ENCODE results near the gene DNAJC25. TPM values are rescaled to one million over a fixed set of nuclear protein-coding genes. Genes with fewer than 3 reads are reported as not detected.
A peak's percentile ranks its signal among the peaks of the same experiment; 100 is the strongest.

DNAJC25 gene
- total and polyA plus RNA-seq, 2 of the 13 experiments (the other 11 are each of a cell fraction or from before 2014, with no cell fraction given): 5.7 to 10.2 TPM

DNA sequence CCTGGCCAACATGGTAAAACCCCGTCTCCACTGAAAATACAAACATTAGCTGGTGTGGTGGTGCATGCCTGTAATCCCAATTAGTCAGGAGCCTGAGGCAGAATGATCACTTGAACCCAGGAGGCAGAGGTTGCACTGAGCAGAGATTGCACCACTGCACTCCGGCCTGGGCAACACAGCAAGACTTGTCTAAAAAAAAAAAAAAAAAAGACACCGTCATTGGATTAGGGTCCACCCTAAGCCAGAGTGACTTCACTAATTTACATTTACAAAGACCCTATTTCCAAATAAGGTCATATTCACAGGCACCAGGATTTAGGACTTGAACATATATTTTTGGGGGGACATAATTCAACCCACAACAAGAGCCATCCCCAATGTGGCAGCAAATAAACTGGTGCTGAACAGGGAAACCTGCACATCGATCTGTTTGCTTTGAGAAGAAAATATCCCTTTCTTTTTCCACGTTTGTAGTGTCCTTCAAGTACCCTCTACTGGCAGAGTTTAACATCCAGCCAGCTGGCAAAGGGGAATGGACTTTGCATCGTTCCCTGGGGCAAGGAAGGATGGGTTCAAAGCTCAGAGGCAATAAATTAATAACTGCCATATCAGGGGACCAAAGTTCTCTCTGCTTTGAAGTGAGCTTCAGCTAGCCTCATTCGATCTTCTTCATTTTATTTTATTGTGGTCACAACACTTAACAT, 3.7 kb upstream of the DNAJC25 start (continued):
- TF ChIP-seq ZBTB2 (CRISPR knock-in tag; IDR thresholded peaks at IDR 0.05; ENCODE audit: low read depth) (no peak), FOSL2 (CRISPR knock-in tag; IDR thresholded peaks at IDR 0.05) (0 out of 2 replicates have a peak, but pooled peaks have one; percentile 11), ZNF432 (CRISPR knock-in tag; IDR thresholded peaks at IDR 0.05; ENCODE audit: borderline replicate concordance) (no peak), ZNF20 (CRISPR knock-in tag; IDR thresholded peaks at IDR 0.05) (no peak), ZNF749 (CRISPR knock-in tag; IDR thresholded peaks at IDR 0.05; ENCODE audit: borderline replicate concordance) (no peak), ZNF30 (CRISPR knock-in tag; IDR thresholded peaks at IDR 0.05) (no peak), ZNF256 (CRISPR knock-in tag; conservative IDR thresholded peaks at IDR 0.05) (no peak), MLLT10 (CRISPR knock-in tag; IDR thresholded peaks at IDR 0.05) (no peak), FLYWCH1 (CRISPR knock-in tag; IDR thresholded peaks at IDR 0.05) (no peak), BATF2 (CRISPR knock-in tag; IDR thresholded peaks at IDR 0.05) (no peak), HNF4A (CRISPR knock-in tag; IDR thresholded peaks at IDR 0.05) (peak; percentile 87), DBP (CRISPR knock-in tag; IDR thresholded peaks at IDR 0.05; ENCODE audit: not compliant biosample characterization) (no peak), ZBTB20 (CRISPR knock-in tag; IDR thresholded peaks at IDR 0.05; ENCODE audit: borderline replicate concordance, low read depth) (no peak), KLF12 (CRISPR knock-in tag; IDR thresholded peaks at IDR 0.05; ENCODE audit: borderline replicate concordance) (peak; percentile 39; the same call in 1 of the 2 replicates), EEA1 (CRISPR knock-in tag; IDR thresholded peaks at IDR 0.05; ENCODE audit: borderline replicate concordance) (no peak), ARID5B (CRISPR knock-in tag; IDR thresholded peaks at IDR 0.05) (peak; percentile 37; the same call in 1 of the 2 replicates), RCOR2 (CRISPR knock-in tag; IDR thresholded peaks at IDR 0.05) (no peak)
- TF ChIP-seq, protein P1, sequence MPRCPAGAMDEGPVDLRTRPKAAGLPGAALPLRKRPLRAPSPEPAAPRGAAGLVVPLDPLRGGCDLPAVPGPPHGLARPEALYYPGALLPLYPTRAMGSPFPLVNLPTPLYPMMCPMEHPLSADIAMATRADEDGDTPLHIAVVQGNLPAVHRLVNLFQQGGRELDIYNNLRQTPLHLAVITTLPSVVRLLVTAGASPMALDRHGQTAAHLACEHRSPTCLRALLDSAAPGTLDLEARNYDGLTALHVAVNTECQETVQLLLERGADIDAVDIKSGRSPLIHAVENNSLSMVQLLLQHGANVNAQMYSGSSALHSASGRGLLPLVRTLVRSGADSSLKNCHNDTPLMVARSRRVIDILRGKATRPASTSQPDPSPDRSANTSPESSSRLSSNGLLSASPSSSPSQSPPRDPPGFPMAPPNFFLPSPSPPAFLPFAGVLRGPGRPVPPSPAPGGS (CRISPR knock-in tag; IDR thresholded peaks at IDR 0.05): no peak
- TF ChIP-seq, protein P2, sequence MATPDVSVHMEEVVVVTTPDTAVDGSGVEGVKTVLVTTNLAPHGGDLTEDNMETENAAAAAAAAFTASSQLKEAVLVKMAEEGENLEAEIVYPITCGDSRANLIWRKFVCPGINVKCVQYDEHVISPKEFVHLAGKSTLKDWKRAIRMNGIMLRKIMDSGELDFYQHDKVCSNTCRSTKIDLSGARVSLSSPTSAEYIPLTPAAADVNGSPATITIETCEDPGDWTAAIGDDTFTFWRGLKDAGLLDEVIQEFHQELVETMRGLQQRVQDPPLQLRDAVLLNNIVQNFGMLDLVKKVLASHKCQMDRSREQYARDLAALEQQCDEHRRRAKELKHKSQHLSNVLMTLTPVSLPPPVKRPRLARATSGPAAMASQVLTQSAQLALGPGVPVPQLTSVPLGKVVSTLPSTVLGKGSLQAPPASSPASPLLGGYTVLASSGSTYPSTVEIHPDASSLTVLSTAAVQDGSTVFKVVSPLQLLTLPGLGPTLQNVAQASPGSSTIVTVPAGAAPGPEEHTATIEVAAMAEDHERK (CRISPR knock-in tag; IDR thresholded peaks at IDR 0.05; ENCODE audit: low read depth): no peak

Data from HepG2 (cell line).